PC-3 (cell line): ENCODE data around the gene RETREG1. TPM values are rescaled to one million over a fixed set of nuclear protein-coding genes. Genes with fewer than 3 reads are reported as not detected.

ENCODE experiments used
- ATAC-seq: fragments of 200-7000 bp; cut with Tn5 transposase; 2 replicates; pipeline ENCODE4 v1.9.1; 2020; ENCODE audit warnings: mild to moderate bottlenecking, moderate library complexity
- BruUV-seq: library from RNA; stranded (reverse); fragments of 400-500 nt; replicated peaks from 2 replicates; lab custom pipeline; 2021; lab: Mats Ljungman, UMichigan
- CTCF ChIA-PET: fragments of 300-600 bp; sonication (Branson Sonifier 250); formaldehyde crosslinking; loops from one replicate; lab custom pipeline; 2022; ENCODE audit warnings: antibody characterized with exemption; lab: Charles Lee
- POLR2A ChIA-PET: fragments of 300-600 bp; sonication (Branson Sonifier 250); formaldehyde crosslinking; loops from one replicate; lab custom pipeline; 2022; ENCODE audit warnings: antibody characterized with exemption; ENCODE audit not compliant: unreplicated experiment; lab: Charles Lee
- DNase-seq: peaks from one replicate; pipeline ENCODE4 v3.0.0-alpha.2; 2015
- H2AFZ ChIP-seq: fragments of 300-600 bp; sonication (generic); 2 replicates; pipeline ENCODE4 v1.6.0; 2016; ENCODE audit warnings: antibody characterized with exemption, low read length
- H3F3A ChIP-seq: fragments of 300-600 bp; sonication (generic); one replicate; pipeline ENCODE4 v1.6.0; 2017; ENCODE audit warnings: antibody characterized with exemption, low read length, control low read depth, mild to moderate bottlenecking; ENCODE audit not compliant: unreplicated experiment
- H3K27ac ChIP-seq: fragments of 300-600 bp; sonication (generic); 2 replicates; pipeline ENCODE4 v1.5.1; 2016; ENCODE audit warnings: mild to moderate bottlenecking, low read length
- H3K27me3 ChIP-seq: fragments of 300-600 bp; sonication (generic); 2 replicates; pipeline ENCODE4 v1.6.1; 2016; ENCODE audit warnings: low read length, mixed read lengths
- H3K36me3 ChIP-seq: fragments of 300-600 bp; sonication (generic); 2 replicates; pipeline ENCODE4 v1.6.1; 2016; ENCODE audit warnings: low read depth, mixed run types, low read length, mixed read lengths
- H3K4me1 ChIP-seq: fragments of 300-600 bp; sonication (generic); 2 replicates; pipeline ENCODE4 v1.5.1; 2016; ENCODE audit warnings: low read length; ENCODE audit not compliant: insufficient read depth
- H3K4me2 ChIP-seq: fragments of 300-600 bp; sonication (generic); 2 replicates; pipeline ENCODE4 v1.6.0; 2016; ENCODE audit warnings: low read length
- H3K4me3 ChIP-seq: fragments of 300-600 bp; sonication (generic); 2 replicates; pipeline ENCODE4 v1.5.1; 2016; ENCODE audit warnings: mild to moderate bottlenecking, low read length, mixed read lengths
- H3K79me2 ChIP-seq: fragments of 300-600 bp; sonication (generic); 2 replicates; pipeline ENCODE4 v1.6.1; 2017; ENCODE audit warnings: low read length, mixed read lengths
- H3K9ac ChIP-seq: fragments of 300-600 bp; sonication (generic); 2 replicates; pipeline ENCODE4 v1.6.0; 2016; ENCODE audit warnings: mild to moderate bottlenecking, low read length
- H3K9me2 ChIP-seq: fragments of 300-600 bp; sonication (generic); replicated peaks from 2 replicates; pipeline ENCODE4 v1.6.1; 2016; ENCODE audit warnings: mixed run types, low read length, mixed read lengths
- H3K9me3 ChIP-seq: fragments of 300-600 bp; sonication (generic); 2 replicates; pipeline ENCODE4 v1.6.1; 2016; ENCODE audit warnings: low read length, mixed read lengths
- H4K20me1 ChIP-seq: fragments of 300-600 bp; sonication (generic); 2 replicates; pipeline ENCODE4 v1.6.1; 2016; ENCODE audit warnings: low read length, mixed read lengths
- EZH2 ChIP-seq: fragments of 300-600 bp; sonication (generic); IDR thresholded peaks from one replicate; pipeline ENCODE4 v1.6.1; 2017; ENCODE audit warnings: antibody characterized with exemption, mild to moderate bottlenecking, low read length; ENCODE audit not compliant: unreplicated experiment
- EZH2phosphoT487 ChIP-seq: fragments of 300-600 bp; sonication (generic); IDR thresholded peaks from 2 replicates; pipeline ENCODE4 v1.6.1; 2018; ENCODE audit warnings: mild to moderate bottlenecking, antibody characterized with exemption, low read length, borderline replicate concordance
- intact Hi-C: fragments of 100-400 bp; cut with micrococcal nuclease; formaldehyde crosslinking; loops from 2 replicates; pipeline ENCODE4 v1.9.0; 2023
- total RNA-seq: library from RNA; depleted of rRNA; stranded (reverse); fragments of >200 nt; gene quantifications from 2 replicates; pipeline ENCODE4 v1.2.3, GENCODE V29; 2014
- TF ChIP-seq, protein P1 (sequence below): fragments of 300-600 bp; sonication (generic); conservative IDR thresholded peaks from 2 replicates; pipeline ENCODE4 v1.5.1; 2017; ENCODE audit warnings: antibody characterized with exemption, low read depth, mild to moderate bottlenecking, low read length

The RETREG1 gene
- total RNA-seq, 1 experiment from 2014 or later = 1.7 TPM

DNA sequence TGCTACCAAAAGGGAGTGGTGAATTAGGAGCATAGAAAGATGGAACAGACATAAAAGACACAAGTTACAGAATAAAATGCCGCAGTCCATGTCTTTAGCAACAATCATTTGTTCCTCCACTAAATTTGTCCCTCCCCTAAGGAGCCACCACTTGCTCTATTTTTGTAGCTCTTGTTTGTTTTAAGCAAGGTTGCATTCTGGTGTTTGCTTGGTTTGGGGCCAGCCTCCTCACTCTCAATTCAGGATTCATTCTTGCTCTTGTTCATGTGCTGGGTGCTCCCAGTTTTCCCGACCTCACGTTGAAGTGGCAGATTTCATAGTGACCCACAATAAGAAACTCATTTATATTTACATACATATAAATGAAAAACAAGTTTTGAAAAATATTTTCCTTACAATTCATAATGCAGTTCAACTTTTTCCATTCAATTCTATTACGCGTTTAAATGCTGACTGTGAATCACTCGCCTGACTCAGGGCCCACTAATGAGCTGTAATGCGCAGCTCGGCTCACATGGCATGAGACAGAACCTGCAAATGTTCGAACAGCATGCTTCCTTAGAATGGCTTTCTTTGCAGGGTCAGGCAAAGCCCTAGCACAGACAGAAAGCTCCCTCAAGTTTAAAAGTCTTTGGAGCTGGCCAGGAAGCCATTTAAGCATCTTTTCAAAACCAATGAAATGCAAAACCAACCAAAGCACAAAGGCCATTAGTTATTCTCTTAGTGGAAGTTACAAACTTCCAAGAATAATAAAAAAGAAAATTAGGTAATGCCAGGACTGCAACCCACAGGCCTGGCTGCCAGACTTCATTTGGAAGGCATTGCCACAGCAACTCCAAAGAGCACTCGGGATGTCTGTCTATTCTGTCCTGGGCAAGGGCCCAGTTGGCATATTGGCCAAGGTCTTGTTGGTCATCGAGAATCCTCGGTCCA lies 41.7 kb downstream of the RETREG1 start:
- no peaks in the 10 kb centered on the region for H3K79me2 ChIP-seq
- H3K27ac ChIP-seq = peak overlapping the region; percentile 73
- POLR2A ChIA-PET = no interaction called here
- H3K36me3 ChIP-seq = no peaks in the 10 kb centered on the region
- H4K20me1 ChIP-seq = no peaks in the 10 kb centered on the region
- CTCF ChIA-PET = interaction anchor here (0.6 kb wide), 1 partner anchor 22 kb away, joined by 3 read pairs; no protein-coding TSS in a partner anchor
- H3K9me3 ChIP-seq = no peaks in the 10 kb centered on the region
- peak overlapping the region; percentile 68 for H2AFZ ChIP-seq
- H3K4me3 ChIP-seq = peak overlapping the region; percentile 3; the same call in 1 of the 2 replicates
- TF ChIP-seq EZH2 (no peak), EZH2phosphoT487 (no peak)
- TF ChIP-seq, protein P1, sequence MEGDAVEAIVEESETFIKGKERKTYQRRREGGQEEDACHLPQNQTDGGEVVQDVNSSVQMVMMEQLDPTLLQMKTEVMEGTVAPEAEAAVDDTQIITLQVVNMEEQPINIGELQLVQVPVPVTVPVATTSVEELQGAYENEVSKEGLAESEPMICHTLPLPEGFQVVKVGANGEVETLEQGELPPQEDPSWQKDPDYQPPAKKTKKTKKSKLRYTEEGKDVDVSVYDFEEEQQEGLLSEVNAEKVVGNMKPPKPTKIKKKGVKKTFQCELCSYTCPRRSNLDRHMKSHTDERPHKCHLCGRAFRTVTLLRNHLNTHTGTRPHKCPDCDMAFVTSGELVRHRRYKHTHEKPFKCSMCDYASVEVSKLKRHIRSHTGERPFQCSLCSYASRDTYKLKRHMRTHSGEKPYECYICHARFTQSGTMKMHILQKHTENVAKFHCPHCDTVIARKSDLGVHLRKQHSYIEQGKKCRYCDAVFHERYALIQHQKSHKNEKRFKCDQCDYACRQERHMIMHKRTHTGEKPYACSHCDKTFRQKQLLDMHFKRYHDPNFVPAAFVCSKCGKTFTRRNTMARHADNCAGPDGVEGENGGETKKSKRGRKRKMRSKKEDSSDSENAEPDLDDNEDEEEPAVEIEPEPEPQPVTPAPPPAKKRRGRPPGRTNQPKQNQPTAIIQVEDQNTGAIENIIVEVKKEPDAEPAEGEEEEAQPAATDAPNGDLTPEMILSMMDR = no peak
- no peaks in the 10 kb centered on the region for H3K27me3 ChIP-seq
- peak overlapping the region; percentile 27; the same call in 1 of the 2 replicates for H3K9ac ChIP-seq
- no peaks in the 10 kb centered on the region for H3K9me2 ChIP-seq
- H3F3A ChIP-seq = peaks cover 4% of the 10 kb centered on the region
- no TSS peak for BruUV-seq
- intact Hi-C loops = no loop called here
- H3K4me1 ChIP-seq = peaks cover 20% of the 10 kb centered on the region
- DNase-seq (peak; percentile 95), ATAC-seq (peak; percentile 97)
- peak overlapping the region; percentile 57 for H3K4me2 ChIP-seq

DNA sequence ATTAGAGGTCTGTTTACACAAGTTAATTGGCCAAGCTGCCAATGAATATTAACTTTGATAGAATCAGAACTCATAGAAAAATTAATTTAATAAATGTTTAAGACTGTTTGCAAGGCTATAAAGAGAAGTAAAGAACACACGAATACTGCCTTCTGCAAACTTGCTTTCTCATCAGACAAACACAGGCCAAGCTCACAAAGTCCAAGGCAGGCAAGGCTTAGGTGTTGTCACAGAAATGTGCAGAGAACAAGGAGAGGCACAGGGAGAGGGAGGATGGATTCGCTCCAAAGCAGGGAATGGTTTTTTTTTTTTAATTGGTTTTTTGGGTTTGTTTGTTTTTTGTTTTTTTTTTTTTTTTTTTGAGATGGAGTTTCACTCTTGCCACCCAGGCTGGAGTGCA lies 43.4 kb downstream of the RETREG1 start:
- ChIA-PET CTCF (no interaction called here), POLR2A (no interaction called here)
- Histone ChIP-seq H2AFZ (no peak overlapping the region), H4K20me1 (no peaks in the 10 kb centered on the region), H3K9ac (no peak overlapping the region), H3K36me3 (no peaks in the 10 kb centered on the region), H3K9me2 (no peaks in the 10 kb centered on the region), H3K9me3 (no peaks in the 10 kb centered on the region), H3K27me3 (no peaks in the 10 kb centered on the region), H3K27ac (no peak overlapping the region), H3K4me2 (no peak overlapping the region), H3K79me2 (no peaks in the 10 kb centered on the region), H3F3A (peaks cover 4% of the 10 kb centered on the region), H3K4me3 (no peak overlapping the region), H3K4me1 (peaks cover 20% of the 10 kb centered on the region)
- DNase-seq (no peak), ATAC-seq (no peak)
- BruUV-seq = no TSS peak
- intact Hi-C loops = no loop called here
- TF ChIP-seq, protein P1 = no peak
- TF ChIP-seq EZH2phosphoT487 (no peak), EZH2 (no peak)
